Ovary (tissue), 9 donors: Measurements from ENCODE around the gene GGTLC1. TPM values are rescaled to one million over a fixed set of nuclear protein-coding genes. Genes with fewer than 3 reads are reported as not detected.

ENCODE experiments used
- DNase-seq, 5 donors: peaks; one replicate each; pipeline ENCODE4 v3.0.0-alpha.2; 2019 to 2020
- H3K27ac ChIP-seq, 2 donors: fragments of 200-600 bp; one replicate each; pipeline versions ENCODE4 v1.5.1 to v1.8.0; 2019 to 2022
- H3K27me3 ChIP-seq: fragments of 200-600 bp; one replicate; pipeline ENCODE4 v1.8.0; 2022
- H3K36me3 ChIP-seq: fragments of 200-600 bp; sonication (generic); one replicate; pipeline ENCODE4 v1.5.1; 2019
- H3K4me1 ChIP-seq: one replicate; pipeline ENCODE4 v1.8.1; 2013; ENCODE audit warnings: mild to moderate bottlenecking, moderate library complexity; ENCODE audit not compliant: insufficient read depth
- H3K4me3 ChIP-seq: fragments of 200-600 bp; sonication (generic); one replicate; pipeline ENCODE4 v1.5.1; 2017
- H3K9me3 ChIP-seq, 2 donors: fragments of 200-600 bp in 1 of 2; sonication (generic) in 1 of 2; one replicate each; pipeline versions ENCODE4 v1.5.1 to v1.8.1; 2013 to 2019; ENCODE audit warnings: mild to moderate bottlenecking in 1 of 2, moderate library complexity in 1 of 2
- EP300 ChIP-seq: sonication (generic); formaldehyde crosslinking; IDR thresholded peaks from one replicate; pipeline ENCODE4 v1.6.1; 2017; ENCODE audit warnings: antibody characterized with exemption
- POLR2A ChIP-seq: fragments of 450-650 bp; IDR thresholded peaks from one replicate; pipeline ENCODE4 v1.6.1; 2017; ENCODE audit warnings: antibody characterized with exemption, mild to moderate bottlenecking, moderate library complexity
- WGBS, 3 donors: extraction: QIAGEN DNeasy Blood & Tissue Kit in 1 of 3; methylation state at CpG; one replicate each; pipeline versions ENCODE4 v1.1.5 to v1.1.7; 2013 to 2017; 5-methylcytosine and 5-hydroxymethylcytosine counted together
- intact Hi-C, 4 donors: fragments of 100-400 bp; cut with DNase I; formaldehyde crosslinking; loops; one replicate each; pipeline versions ENCODE4 v1.11.0 to v1.15.1; 2022 to 2023
- polyA plus RNA-seq, 2 donors: library from polyadenylated mRNA; stranded (reverse); fragments of 200-250 nt in 1 of 2; fragments of 350-450 nt in 1 of 2; fragmentation: Illumina TruSeq in 1 of 2; extraction: RNeasy Lipid Tissue Mini Kit (QIAGEN cat#74804) in 1 of 2; gene quantifications; one replicate each; pipeline ENCODE4 v1.2.3, GENCODE V29; 2013 to 2014
- total RNA-seq, 7 donors: library from RNA; depleted of rRNA in 2 of 7; stranded (reverse); fragments of >200 nt in 2 of 7; fragmentation: NEBNext Ultra II Directional in 3 of 7; extraction: Animal tissue kit (Norgen Biotek cat#: 25700) in 3 of 7; gene quantifications; one replicate each; pipeline versions ENCODE4 v1.1.0 to v1.2.4, GENCODE V29; 2016 to 2023
- TF ChIP-seq, protein P1 (sequence below), 3 donors: fragments of 450-650 bp in 2 of 3; fragments of 200-600 bp in 1 of 3; IDR thresholded peaks; one replicate each; pipeline versions ENCODE4 v1.5.1 to v1.8.0; 2016 to 2022; ENCODE audit warnings: antibody characterized with exemption in 3 of 3, mild to moderate bottlenecking in 1 of 3
- donor health status: DM: no; HTN: no; CAD: no; lungs with moderate emphysema.
- donor health status: DM: no; HTN: no; CAD: no.
- donor health status: Bipolar disorder and iron deficiency.
- donor health status: DM: yes; HTN: yes; CAD: no.
- donor health status: DM: no; HTN: no; CAD: no.
- donor health status: DM: yes; HTN: yes; CAD: no.

The GGTLC1 gene
- total and polyA plus RNA-seq, 9 donors, result not detected

DNA sequence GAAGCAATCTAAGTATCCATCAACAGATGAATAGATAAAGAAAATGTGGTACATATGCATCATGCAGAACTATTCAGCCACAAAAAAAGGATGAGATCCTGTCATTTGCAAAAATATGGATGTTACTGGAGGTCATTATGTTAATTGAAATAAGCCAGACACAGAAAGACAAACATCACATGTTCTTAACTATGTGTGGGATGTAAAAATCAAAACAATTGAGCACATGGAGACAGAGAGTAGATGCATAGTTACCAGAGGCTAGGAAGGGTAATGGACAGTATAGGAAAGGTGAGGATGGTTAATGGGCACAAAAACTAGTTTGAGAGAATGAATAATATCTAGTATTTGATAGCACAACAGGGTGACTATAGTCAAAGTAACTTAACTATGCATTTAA, 26.3 kb downstream of the GGTLC1 start:
- intact Hi-C loops, result no loop called here
- no peak for DNase-seq
- TF ChIP-seq POLR2A (no peak), EP300 (no peak)
- TF ChIP-seq, protein P1, sequence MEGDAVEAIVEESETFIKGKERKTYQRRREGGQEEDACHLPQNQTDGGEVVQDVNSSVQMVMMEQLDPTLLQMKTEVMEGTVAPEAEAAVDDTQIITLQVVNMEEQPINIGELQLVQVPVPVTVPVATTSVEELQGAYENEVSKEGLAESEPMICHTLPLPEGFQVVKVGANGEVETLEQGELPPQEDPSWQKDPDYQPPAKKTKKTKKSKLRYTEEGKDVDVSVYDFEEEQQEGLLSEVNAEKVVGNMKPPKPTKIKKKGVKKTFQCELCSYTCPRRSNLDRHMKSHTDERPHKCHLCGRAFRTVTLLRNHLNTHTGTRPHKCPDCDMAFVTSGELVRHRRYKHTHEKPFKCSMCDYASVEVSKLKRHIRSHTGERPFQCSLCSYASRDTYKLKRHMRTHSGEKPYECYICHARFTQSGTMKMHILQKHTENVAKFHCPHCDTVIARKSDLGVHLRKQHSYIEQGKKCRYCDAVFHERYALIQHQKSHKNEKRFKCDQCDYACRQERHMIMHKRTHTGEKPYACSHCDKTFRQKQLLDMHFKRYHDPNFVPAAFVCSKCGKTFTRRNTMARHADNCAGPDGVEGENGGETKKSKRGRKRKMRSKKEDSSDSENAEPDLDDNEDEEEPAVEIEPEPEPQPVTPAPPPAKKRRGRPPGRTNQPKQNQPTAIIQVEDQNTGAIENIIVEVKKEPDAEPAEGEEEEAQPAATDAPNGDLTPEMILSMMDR (IDR thresholded peaks at IDR 0.05), result no peak
- no peaks in the 10 kb centered on the region for H3K27me3 ChIP-seq
- H3K4me1 ChIP-seq, result no peaks in the 10 kb centered on the region
- no peaks in the 10 kb centered on the region for H3K36me3 ChIP-seq
- H3K4me3 ChIP-seq, result no peak overlapping the region
- no peak overlapping the region for H3K27ac ChIP-seq
- H3K9me3 ChIP-seq, result no peaks in the 10 kb centered on the region

DNA sequence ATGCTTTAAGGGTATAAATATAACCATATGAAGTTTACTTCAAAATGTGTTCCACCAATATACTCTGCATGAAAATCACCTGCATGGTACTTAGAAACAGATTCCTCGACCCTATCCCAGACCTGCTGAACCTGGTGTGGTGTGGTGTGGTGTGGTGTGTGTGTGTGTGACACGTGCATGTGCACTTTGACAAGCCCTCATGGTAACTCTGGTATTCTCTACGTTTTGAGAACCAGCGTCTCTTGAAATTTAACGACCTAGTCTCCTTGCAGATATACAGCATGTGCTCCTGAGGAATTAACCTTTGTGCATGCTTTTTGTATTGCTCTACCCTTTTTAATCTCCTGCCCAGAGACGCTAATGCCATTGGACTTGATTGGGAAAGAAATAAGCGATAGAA, 29.5 kb downstream of the GGTLC1 start:
- no peaks in the 10 kb centered on the region for H3K27me3 ChIP-seq
- no peaks in the 10 kb centered on the region for H3K4me1 ChIP-seq
- 40 to 42% (median 41%) methylated on average over 7 of the region's 7 CpGs for WGBS, 3 donors
- no peaks in the 10 kb centered on the region for H3K9me3 ChIP-seq
- no peak for DNase-seq
- TF ChIP-seq, protein P1 (IDR thresholded peaks at IDR 0.05), result no peak
- TF ChIP-seq POLR2A (no peak), EP300 (no peak)
- H3K4me3 ChIP-seq, result no peak overlapping the region
- H3K27ac ChIP-seq, result no peak overlapping the region
- no peaks in the 10 kb centered on the region for H3K36me3 ChIP-seq
- intact Hi-C loops, result no loop called here

DNA sequence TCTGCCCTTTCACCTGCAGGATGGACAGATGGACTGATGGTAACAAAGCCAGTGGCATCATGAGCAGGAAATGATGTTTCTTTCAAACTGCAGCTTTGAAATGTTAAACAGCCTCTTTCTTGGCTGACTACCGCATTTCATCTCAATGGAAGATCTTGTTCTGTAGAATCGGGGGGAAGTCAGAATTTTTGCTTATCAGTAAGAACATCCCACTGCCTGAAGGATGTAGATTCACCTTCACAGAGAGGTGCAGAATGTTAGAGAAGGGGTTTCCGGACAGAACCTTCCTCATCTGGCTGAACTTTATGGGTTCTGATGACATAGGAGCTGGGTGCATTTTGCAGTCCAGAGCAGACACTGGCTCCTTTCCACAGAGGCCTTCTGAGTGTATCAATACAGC, 32.7 kb downstream of the GGTLC1 start:
- Histone ChIP-seq H3K27me3 (no peaks in the 10 kb centered on the region), H3K9me3 (no peaks in the 10 kb centered on the region), H3K36me3 (no peaks in the 10 kb centered on the region), H3K4me3 (no peak overlapping the region), H3K27ac (no peak overlapping the region), H3K4me1 (no peaks in the 10 kb centered on the region)
- intact Hi-C loops, result no loop called here
- DNase-seq, result no peak
- WGBS, 3 donors, result 33 to 43% (median 39%) methylated on average over 3 of the region's 3 CpGs
- TF ChIP-seq, protein P1 (IDR thresholded peaks at IDR 0.05), result no peak
- no peak for TF ChIP-seq EP300
- TF ChIP-seq POLR2A, result no peak

DNA sequence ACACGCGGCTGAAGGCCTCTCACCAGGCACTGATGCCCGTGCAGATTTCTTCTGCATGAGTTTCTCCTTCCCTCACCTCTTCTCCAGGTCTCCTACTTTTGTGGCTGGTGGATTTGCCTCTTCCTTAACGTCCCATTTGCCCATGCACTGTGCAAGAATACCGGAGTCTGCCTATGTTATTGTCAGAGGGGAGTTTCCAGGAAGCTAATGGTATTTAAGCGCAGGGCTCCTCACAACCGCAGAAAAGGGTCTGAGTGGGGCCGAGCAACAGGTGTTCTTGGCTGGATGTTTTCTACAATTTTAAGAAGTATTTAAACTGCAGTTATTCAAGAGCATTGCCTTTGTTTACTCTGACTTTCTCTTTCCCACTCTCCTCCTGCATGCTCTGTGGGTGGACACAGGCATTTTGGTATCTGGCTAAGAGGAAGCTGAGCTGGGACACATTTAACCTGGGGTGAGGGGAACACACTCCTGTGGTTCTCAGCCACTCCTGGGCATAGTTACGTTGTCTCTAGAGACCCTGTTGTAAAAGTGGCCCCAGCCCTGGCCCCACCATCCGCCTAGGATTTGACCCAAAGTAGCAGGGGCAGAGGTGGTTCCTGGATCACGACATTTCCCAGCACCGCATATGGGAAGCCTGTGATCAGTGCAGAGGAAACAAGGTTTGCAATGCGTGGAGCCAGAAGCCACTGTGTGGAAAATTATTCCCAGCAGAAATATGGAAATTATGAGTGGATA, 34.4 kb downstream of the GGTLC1 start:
- Histone ChIP-seq H3K4me3 (no peak overlapping the region), H3K9me3 (no peaks in the 10 kb centered on the region), H3K36me3 (no peaks in the 10 kb centered on the region), H3K4me1 (no peaks in the 10 kb centered on the region), H3K27ac (no peak overlapping the region), H3K27me3 (no peaks in the 10 kb centered on the region)
- TF ChIP-seq EP300 (no peak), POLR2A (no peak)
- TF ChIP-seq, protein P1 (IDR thresholded peaks at IDR 0.05), result no peak
- intact Hi-C loops, result no loop called here
- 53 to 63% (median 59%) methylated on average over 13 of the region's 13 CpGs for WGBS, 3 donors
- DNase-seq, result no peak
